HepG2 (cell line): ENCODE data around the gene WDR6. TPM values are rescaled to one million over a fixed set of nuclear protein-coding genes. Genes with fewer than 3 reads are reported as not detected.

ENCODE experiments used
- ATAC-seq: fragments of 200-7000 bp; cut with Tn5 transposase; 3 replicates; pipeline ENCODE4 v1.9.1; 2020; ENCODE audit warnings: mild to moderate bottlenecking, moderate library complexity
- BruUV-seq: library from RNA; stranded (reverse); fragments of 400-500 nt; replicated peaks from 2 replicates; lab custom pipeline; 2021; lab: Mats Ljungman, UMichigan
- CTCF ChIA-PET: fragments of 300-600 bp; formaldehyde crosslinking; extraction: SDS; loops from one replicate; lab custom pipeline; 2021; ENCODE audit warnings: low total read pairs, inconsistent platforms, low intra/inter-chr PET ratio; lab: Yijun Ruan, JAX
- POLR2A ChIA-PET: fragments of 350-600 bp; sonication (Branson Sonifier 250); formaldehyde crosslinking; loops from one replicate; lab custom pipeline; 2020; ENCODE audit warnings: antibody characterized with exemption, inconsistent platforms; lab: Yijun Ruan, JAX
- DNase-seq: peaks from one replicate; pipeline ENCODE4 v3.0.0-alpha.2; 2015; ENCODE audit warnings: low spot score
- FAIRE-seq: peaks from 3 replicates; lab custom pipeline; 2011; peaks lifted over from hg19 to GRCh38; lab: Jason Lieb, UNC
- H2AFZ ChIP-seq: one replicate; pipeline ENCODE4 v1.6.1; 2011; ENCODE audit warnings: low read length, inconsistent platforms
- H3K27ac ChIP-seq: fragments of 300-600 bp; 3 replicates; pipeline ENCODE4 v1.8.0; 2011; ENCODE audit warnings: mixed run types, mild to moderate bottlenecking, mixed read lengths, low read length, inconsistent platforms; ENCODE audit not compliant: insufficient read depth; ENCODE audit errors: extremely low read length
- H3K27me3 ChIP-seq, 2 experiments: fragments of 200-600 bp in 1 of 2; 2 replicates in 1 of 2; 3 replicates in 1 of 2; pipeline versions ENCODE4 v1.6.0 to v1.8.0; 2011; ENCODE audit warnings: low read length in 2 of 2, mild to moderate bottlenecking in 2 of 2, moderate library complexity in 2 of 2, inconsistent platforms in 1 of 2; ENCODE audit not compliant: insufficient read depth in 2 of 2, control insufficient read depth in 1 of 2
- H3K36me3 ChIP-seq, 2 experiments: fragments of 200-600 bp in 1 of 2; replicated peaks in 1 of 2; 2 replicates in 1 of 2; 3 replicates in 1 of 2; pipeline versions ENCODE4 v1.5.1 to v1.8.0; 2011; ENCODE audit warnings: low read length in 2 of 2, inconsistent platforms in 1 of 2; ENCODE audit not compliant: insufficient read depth in 2 of 2, control insufficient read depth in 1 of 2
- H3K4me1 ChIP-seq: 2 replicates; pipeline ENCODE4 v1.5.1; 2012; ENCODE audit warnings: low read length, inconsistent platforms; ENCODE audit not compliant: insufficient read depth
- H3K4me2 ChIP-seq: 2 replicates; pipeline ENCODE4 v1.6.0; 2011; ENCODE audit warnings: low read depth, low read length, inconsistent platforms
- H3K4me3 ChIP-seq, 3 experiments: fragments of 200-600 bp in 1 of 3; sonication (generic), shearing (Covaris generic) in 1 of 3; replicated peaks in 1 of 3; 2 replicates each; pipeline ENCODE4 v1.5.1; 2011 to 2016; ENCODE audit warnings: low read length in 3 of 3, inconsistent platforms in 2 of 3, low read depth in 2 of 3, mild to moderate bottlenecking in 2 of 3, control low read depth in 1 of 3, mixed read lengths in 1 of 3; ENCODE audit not compliant: insufficient read depth in 1 of 3
- H3K79me2 ChIP-seq: one replicate; pipeline ENCODE4 v1.6.1; 2011; ENCODE audit warnings: low read length, inconsistent platforms; ENCODE audit not compliant: insufficient read depth
- H3K9ac ChIP-seq: 2 replicates; pipeline ENCODE4 v1.6.0; 2011; ENCODE audit warnings: mild to moderate bottlenecking, low read depth, low read length, inconsistent platforms; ENCODE audit not compliant: insufficient read depth
- H3K9me3 ChIP-seq: 2 replicates; pipeline ENCODE4 v1.5.1; 2012; ENCODE audit warnings: mild to moderate bottlenecking, low read length
- H4K20me1 ChIP-seq: 2 replicates; pipeline ENCODE4 v1.6.0; 2011; ENCODE audit warnings: inconsistent platforms, mild to moderate bottlenecking, low read length, moderate library complexity; ENCODE audit not compliant: insufficient read depth
- ATF1 ChIP-seq: IDR thresholded peaks from 2 replicates; pipeline ENCODE4 v1.6.1; 2016; ENCODE audit warnings: mild to moderate bottlenecking, control low read depth
- DBP ChIP-seq: sonication (generic); formaldehyde crosslinking; IDR thresholded peaks from 2 replicates; pipeline ENCODE4 v1.4.0; 2020; ENCODE audit warnings: missing genetic modification reagents; ENCODE audit errors: not compliant biosample characterization
- DRAP1 ChIP-seq: IDR thresholded peaks from 2 replicates; pipeline ENCODE4 v1.6.1; 2016; ENCODE audit warnings: missing genetic modification reagents, missing compliant biosample characterization
- ETV6 ChIP-seq: sonication (generic); formaldehyde crosslinking; conservative IDR thresholded peaks from 2 replicates; pipeline ENCODE4 v1.4.0; 2020; ENCODE audit warnings: missing genetic modification reagents
- IRF2 ChIP-seq: IDR thresholded peaks from 2 replicates; pipeline ENCODE4 v1.6.1; 2018; ENCODE audit warnings: missing genetic modification reagents, missing compliant biosample characterization
- MTA1 ChIP-seq: sonication (generic); formaldehyde crosslinking; IDR thresholded peaks from 2 replicates; pipeline ENCODE4 v1.4.0; 2020; ENCODE audit warnings: missing genetic modification reagents, mild to moderate bottlenecking, borderline replicate concordance
- NCOR1 ChIP-seq: fragments of 200-600 bp; sonication (generic); IDR thresholded peaks from 2 replicates; pipeline ENCODE4 v1.7.0; 2017; ENCODE audit warnings: antibody characterized with exemption, low read length, borderline replicate concordance
- PRDM4 ChIP-seq: sonication (generic); formaldehyde crosslinking; IDR thresholded peaks from 2 replicates; pipeline ENCODE4 v1.9.0; 2021; ENCODE audit warnings: missing genetic modification reagents, borderline replicate concordance
- TAF1 ChIP-seq: sonication (generic); formaldehyde crosslinking; IDR thresholded peaks from 2 replicates; pipeline ENCODE4 v1.4.0; 2020; ENCODE audit warnings: missing genetic modification reagents
- TBX3 ChIP-seq: fragments of 450-650 bp; IDR thresholded peaks from 2 replicates; pipeline ENCODE4 v1.6.1; 2017; ENCODE audit warnings: antibody characterized with exemption, mild to moderate bottlenecking, inconsistent platforms, borderline replicate concordance
- ZNF432 ChIP-seq: sonication (generic); formaldehyde crosslinking; IDR thresholded peaks from 2 replicates; pipeline ENCODE4 v1.5.0; 2020; ENCODE audit warnings: missing genetic modification reagents, mild to moderate bottlenecking, borderline replicate concordance
- ZNF510 ChIP-seq: sonication (generic); formaldehyde crosslinking; IDR thresholded peaks from 2 replicates; pipeline ENCODE4 v1.4.0; 2020; ENCODE audit warnings: low read depth, mild to moderate bottlenecking, missing genetic modification reagents
- ZNF570 ChIP-seq: sonication (generic); formaldehyde crosslinking; IDR thresholded peaks from 2 replicates; pipeline ENCODE4 v1.4.0; 2020; ENCODE audit warnings: mild to moderate bottlenecking, missing genetic modification reagents, borderline replicate concordance
- ZNF670 ChIP-seq: sonication (generic); formaldehyde crosslinking; IDR thresholded peaks from 2 replicates; pipeline ENCODE4 v1.8.0; 2022; ENCODE audit warnings: mild to moderate bottlenecking, missing genetic modification reagents, borderline replicate concordance
- ZNF672 ChIP-seq: sonication (generic); formaldehyde crosslinking; IDR thresholded peaks from 2 replicates; pipeline ENCODE4 v1.8.1; 2022; ENCODE audit warnings: missing genetic modification reagents
- ZNF746 ChIP-seq: sonication (generic); formaldehyde crosslinking; IDR thresholded peaks from 2 replicates; pipeline ENCODE4 v1.8.0; 2022; ENCODE audit warnings: mild to moderate bottlenecking, missing genetic modification reagents
- ZNF781 ChIP-seq: sonication (generic); formaldehyde crosslinking; IDR thresholded peaks from 2 replicates; pipeline ENCODE4 v1.5.1; 2020; ENCODE audit warnings: borderline replicate concordance, mild to moderate bottlenecking, missing genetic modification reagents; ENCODE audit errors: not compliant biosample characterization
- WGBS: methylation state at CpG from one replicate; pipeline ENCODE4 v1.1.6; 2017; ENCODE audit warnings: low lambda C conversion rate; 5-methylcytosine and 5-hydroxymethylcytosine counted together
- in situ Hi-C: cut with HindIII; loops from 2 replicates; pipeline ENCODE4 v1.10.0; 2017; ENCODE audit warnings: low pct_unique_long_range_greater_than_20kb; ENCODE audit not compliant: extremely low pct_ligation_motif_present
- intact Hi-C: fragments of 100-400 bp; cut with micrococcal nuclease; formaldehyde crosslinking; loops from one replicate; pipeline ENCODE4 v1.10.0; 2022; ENCODE audit not compliant: unreplicated experiment
- polyA plus RNA-seq, 8 experiments: library from polyadenylated mRNA; depleted of rRNA in 3 of 8; stranded (reverse) in 7 of 8; unstranded in 1 of 8; fragments of >200 nt; fragmentation: Illumina TruSeq in 4 of 8; extraction: Trizol in 4 of 8; gene quantifications; 2 replicates each; pipeline versions ENCODE4 v1.2.1 to v1.2.3, GENCODE V29; 2011 to 2016; ENCODE audit warnings: low read depth in 4 of 8, missing spikeins in 1 of 8, mixed read lengths in 1 of 8; ENCODE audit not compliant: insufficient read depth in 1 of 8
- total RNA-seq, 5 experiments: library from RNA; depleted of rRNA; stranded (reverse); fragments of >200 nt; fragmentation: Illumina TruSeq; extraction: Trizol; gene quantifications; 2 replicates each; pipeline ENCODE4 v1.2.3, GENCODE V29; 2016; ENCODE audit warnings: low read depth in 1 of 5

The WDR6 gene
- total and polyA plus RNA-seq, 2 of the 13 experiments (the other 11 are each of a cell fraction or from before 2014, with no cell fraction given) = 73.4 to 139 TPM

GRCh38 chr3:49017229-49017970 lies 10.2 kb downstream of the WDR6 start (continued):
- no peak for TF ChIP-seq PRDM4 (CRISPR knock-in tag)
- no peak for TF ChIP-seq NCOR1
- TF ChIP-seq, all 625 proteins: peak for 11

GRCh38 chr3:49017971-49018706 lies 10.9 kb downstream of the WDR6 start, which contains the start of gene DALRD3:
TSS of gene DALRD3 (minus strand) at chr3:49018580. CDS start at chr3:49018564, 16 bp downstream.
- no TSS peak for BruUV-seq
- Histone ChIP-seq H3K9ac (peak within 1 kb of the TSS; percentile 73), H4K20me1 (peaks cover 15% of the 10 kb centered on the region; the same call in 1 of the 2 replicates), H3K36me3 (peaks cover 11 to 30% of the 10 kb centered on the region in 2 experiments), H3K27ac (peak within 1 kb of the TSS; percentile 55), H2AFZ (no peak within 1 kb of the TSS), H3K4me3 (peak within 1 kb of the TSS; percentile 68 to 96 (median 84)), H3K4me1 (peaks cover 28% of the 10 kb centered on the region), H3K79me2 (peaks cover 24% of the 10 kb centered on the region), H3K27me3 (no peaks in the 10 kb centered on the region; a peak in 1 of 5 replicates), H3K4me2 (peak within 1 kb of the TSS; percentile 89), H3K9me3 (no peaks in the 10 kb centered on the region)
- intact Hi-C loops (no loop called here), in situ Hi-C loops (no loop called here)
- 0% methylated on average over 17 of the region's 85 CpGs for WGBS
- POLR2A ChIA-PET = interaction anchor here (2.0 to 11.1 kb wide), 3 partner anchors 9 to 76 kb away, joined by 10 to 280 read pairs (median 10); partner anchors contain the start of genes IMPDH2, QRICH1 and WDR6
- CTCF ChIA-PET = no interaction called here
- ATAC-seq (peak; percentile 29), DNase-seq (peak; percentile 72), FAIRE-seq (no peak)
- TF ChIP-seq ZNF746 (CRISPR knock-in tag) (no peak), ETV6 (no peak), TAF1 (CRISPR knock-in tag) (no peak; the same call in 1 of the 2 replicates), ZNF670 (peak; percentile 17; the same call in 1 of the 2 replicates), MTA1 (CRISPR knock-in tag) (peak; percentile 70; the same call in 1 of the 2 replicates), ZNF570 (CRISPR knock-in tag) (no peak), DRAP1 (CRISPR knock-in tag) (no peak; the same call in 1 of the 2 replicates), TBX3 (no peak), DBP (CRISPR knock-in tag) (no peak), ZNF510 (CRISPR knock-in tag) (0 out of 2 replicates have a peak, but pooled peaks have one; percentile 83), ZNF781 (CRISPR knock-in tag) (no peak), ZNF672 (CRISPR knock-in tag) (no peak), IRF2 (CRISPR knock-in tag) (no peak), ATF1 (CRISPR knock-in tag) (no peak), ZNF432 (CRISPR knock-in tag) (no peak)
